Endometrial microvascular endothelial cells (primary cell): ENCODE data around the gene ATP1A1. TPM values are rescaled to one million over a fixed set of nuclear protein-coding genes. Genes with fewer than 3 reads are reported as not detected.

ENCODE experiments used
- in situ Hi-C: cut with HindIII; loops from 2 replicates; pipeline ENCODE4 v1.10.0; 2017; ENCODE audit warnings: low sequenced_read_pairs, low pct_unique_long_range_greater_than_20kb; ENCODE audit errors: inconsistent ontology term
- total RNA-seq: library from RNA; depleted of rRNA; stranded (reverse); fragments of >200 nt; gene quantifications from one replicate; pipeline ENCODE4 v1.2.3, GENCODE V29; 2015; ENCODE audit errors: inconsistent ontology term

The ATP1A1 gene
- total RNA-seq, 1 donor from 2014 or later: 184 TPM

DNA sequence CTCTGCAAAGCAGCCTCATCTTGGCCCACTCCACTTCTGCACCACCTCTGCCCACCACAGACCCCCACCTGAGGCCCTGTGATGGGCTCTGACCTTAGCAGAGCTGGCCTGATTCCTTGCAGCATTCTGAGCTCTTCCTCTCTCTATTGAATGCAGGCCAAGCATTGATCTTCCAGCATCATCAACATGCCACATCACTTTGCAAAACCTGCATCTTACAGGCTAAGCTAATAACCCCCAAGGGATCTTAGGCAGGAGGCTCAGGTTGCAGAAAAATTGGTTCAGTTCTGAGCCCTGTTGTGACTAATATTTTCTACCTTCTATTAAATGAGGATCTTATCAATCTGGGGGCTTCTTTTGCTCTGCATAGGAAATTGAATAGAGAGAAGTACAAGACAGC lies 78.7 kb downstream of the ATP1A1 start:
- in situ Hi-C loops: no loop called here

DNA sequence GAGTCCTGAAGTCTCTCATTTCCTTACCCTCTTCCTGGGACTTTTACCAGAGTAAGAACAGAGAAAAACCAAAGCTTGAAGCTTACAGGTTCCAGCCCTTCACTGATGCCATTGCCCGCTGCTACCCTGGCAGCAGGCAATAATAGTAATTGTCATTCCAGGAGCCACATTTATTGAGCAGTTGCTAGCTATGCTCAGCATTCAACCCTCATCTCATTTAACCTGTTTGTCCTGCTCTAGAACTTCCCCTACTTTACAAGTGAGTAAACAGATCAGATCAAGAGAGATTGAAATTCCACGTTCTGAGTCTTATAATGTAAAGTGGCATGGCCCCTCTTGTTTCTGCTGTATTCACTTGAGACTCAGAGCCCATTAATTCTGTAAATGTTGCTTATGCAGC lies 80.4 kb downstream of the ATP1A1 start:
- in situ Hi-C loops: no loop called here

GRCh38 chr1:116453906-116454305 lies 80.9 kb downstream of the ATP1A1 start:
- in situ Hi-C loops: no loop called here

Other genes starting within 250 kb of the ATP1A1 start
- gene CD58, start 197.8 kb downstream of the ATP1A1 start, total RNA-seq: 13.9 TPM